GM21619 (cell line): ENCODE data around the gene SLC19A1.

Experiments used
- ATAC-seq: cut with Tn5 transposase; IDR thresholded peaks from one replicate; pipeline ENCODE4 v1.9.1; 2021; ENCODE audit not compliant: unreplicated experiment

SLC19A1 gene

GRCh38 chr21:45542242-45542666, at the start of gene SLC19A1:
Gene SLC19A1, minus strand, starts transcription at chr21:45542440. Its CDS starts 4,481 bp downstream, at chr21:45537959.
- ATAC-seq = peak; percentile 62

GRCh38 chr21:45591619-45592207, 49.5 kb upstream of the SLC19A1 start:
- ATAC-seq = no peak

- peak; percentile 38 for ATAC-seq
Measured at GRCh38 chr21:45590726-45591618, 48.7 kb upstream of the SLC19A1 start.

GRCh38 chr21:45590246-45590725, 48.0 kb upstream of the SLC19A1 start:
- peak; percentile 32 for ATAC-seq

- no peak for ATAC-seq
Measured at GRCh38 chr21:45589686-45590245, 47.5 kb upstream of the SLC19A1 start.

GRCh38 chr21:45588871-45589491, 46.7 kb upstream of the SLC19A1 start:
- no peak for ATAC-seq

- ATAC-seq = no peak
Measured at GRCh38 chr21:45588086-45588825, 46.0 kb upstream of the SLC19A1 start.

- ATAC-seq = no peak
Measured at GRCh38 chr21:45586289-45586858, 44.1 kb upstream of the SLC19A1 start.

- ATAC-seq = no peak
Measured at GRCh38 chr21:45584786-45585185, 42.5 kb upstream of the SLC19A1 start.

GRCh38 chr21:45583831-45584509, 41.7 kb upstream of the SLC19A1 start:
- ATAC-seq = no peak

GRCh38 chr21:45582128-45582527, 39.9 kb upstream of the SLC19A1 start:
- no peak for ATAC-seq

- ATAC-seq = no peak
Measured at GRCh38 chr21:45581322-45581712, 39.1 kb upstream of the SLC19A1 start.

GRCh38 chr21:45580576-45581321, 38.5 kb upstream of the SLC19A1 start:
- no peak for ATAC-seq

- ATAC-seq = no peak
Measured at GRCh38 chr21:45580181-45580575, 37.9 kb upstream of the SLC19A1 start.

- no peak for ATAC-seq
Measured at GRCh38 chr21:45579383-45580180, 37.3 kb upstream of the SLC19A1 start.

GRCh38 chr21:45578811-45579381, 36.7 kb upstream of the SLC19A1 start:
- ATAC-seq = no peak

GRCh38 chr21:45578176-45578801, 36.0 kb upstream of the SLC19A1 start:
- ATAC-seq = no peak

- no peak for ATAC-seq
Measured at GRCh38 chr21:45577801-45578175, 35.5 kb upstream of the SLC19A1 start.
